22Rv1 (cell line): ENCODE measurements around the gene LDLR.
"Not testable (repeated sequence)": the region's sequence is repeated elsewhere in the genome, so short reads cannot be mapped to it uniquely, and the experiment has no call there.

Experiments
- ZFX ChIP-seq: fragments of 450-650 bp; IDR thresholded peaks from 2 replicates; pipeline ENCODE4 v1.6.1; 2017; ENCODE audit warnings: antibody characterized with exemption, borderline replicate concordance
- TF ChIP-seq, protein P1 (sequence below): fragments of 450-650 bp; IDR thresholded peaks from 2 replicates; pipeline ENCODE4 v1.5.1; 2017; ENCODE audit warnings: mild to moderate bottlenecking

GRCh38 chr19:11090014-11090263 is 676 bp downstream of the LDLR start:
- TF ChIP-seq, protein P1, sequence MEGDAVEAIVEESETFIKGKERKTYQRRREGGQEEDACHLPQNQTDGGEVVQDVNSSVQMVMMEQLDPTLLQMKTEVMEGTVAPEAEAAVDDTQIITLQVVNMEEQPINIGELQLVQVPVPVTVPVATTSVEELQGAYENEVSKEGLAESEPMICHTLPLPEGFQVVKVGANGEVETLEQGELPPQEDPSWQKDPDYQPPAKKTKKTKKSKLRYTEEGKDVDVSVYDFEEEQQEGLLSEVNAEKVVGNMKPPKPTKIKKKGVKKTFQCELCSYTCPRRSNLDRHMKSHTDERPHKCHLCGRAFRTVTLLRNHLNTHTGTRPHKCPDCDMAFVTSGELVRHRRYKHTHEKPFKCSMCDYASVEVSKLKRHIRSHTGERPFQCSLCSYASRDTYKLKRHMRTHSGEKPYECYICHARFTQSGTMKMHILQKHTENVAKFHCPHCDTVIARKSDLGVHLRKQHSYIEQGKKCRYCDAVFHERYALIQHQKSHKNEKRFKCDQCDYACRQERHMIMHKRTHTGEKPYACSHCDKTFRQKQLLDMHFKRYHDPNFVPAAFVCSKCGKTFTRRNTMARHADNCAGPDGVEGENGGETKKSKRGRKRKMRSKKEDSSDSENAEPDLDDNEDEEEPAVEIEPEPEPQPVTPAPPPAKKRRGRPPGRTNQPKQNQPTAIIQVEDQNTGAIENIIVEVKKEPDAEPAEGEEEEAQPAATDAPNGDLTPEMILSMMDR, result not testable (repeated sequence)
- TF ChIP-seq ZFX, result not testable (repeated sequence)
